ENCODE measurements around the gene FCGR3A.
"Not testable (repeated sequence)": the region's sequence is repeated elsewhere in the genome, so short reads cannot be mapped to it uniquely, and the experiment has no call there.

DNA sequence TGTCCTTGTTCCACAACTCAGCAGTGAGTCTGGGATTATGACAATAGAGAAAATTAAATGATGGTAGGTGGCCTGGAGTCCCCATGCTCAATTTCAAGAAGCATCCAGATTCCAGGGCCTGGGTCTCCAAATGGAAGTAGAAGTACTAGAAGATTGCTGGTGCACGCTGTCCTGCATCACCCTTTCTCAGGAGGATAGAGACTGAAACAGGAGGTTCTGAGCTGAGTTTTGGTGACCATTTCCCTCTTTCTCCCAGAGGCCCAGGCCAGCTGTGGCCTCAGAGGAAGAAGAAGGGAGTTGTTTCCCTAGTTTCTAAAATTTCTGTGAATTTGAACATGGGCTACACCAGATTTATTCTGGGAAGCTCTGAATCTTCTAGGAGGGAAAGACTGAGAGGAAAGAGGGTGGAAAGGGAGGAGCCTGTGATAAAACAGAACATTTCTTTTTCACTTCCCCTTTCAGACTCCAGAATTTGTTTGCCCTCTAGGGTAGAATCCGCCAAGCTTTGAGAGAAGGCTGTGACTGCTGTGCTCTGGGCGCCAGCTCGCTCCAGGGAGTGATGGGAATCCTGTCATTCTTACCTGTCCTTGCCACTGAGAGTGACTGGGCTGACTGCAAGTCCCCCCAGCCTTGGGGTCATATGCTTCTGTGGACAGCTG lies 31.4 kb upstream of the FCGR3A start:
- not testable (repeated sequence) for TF ChIP-seq RFX5 (IDR thresholded peaks at IDR 0.05; ENCODE audit: low read length); EP300 (IDR thresholded peaks at IDR 0.05; ENCODE audit: borderline replicate concordance in 1 of 2, low read depth in 1 of 2, low read length in 1 of 2); CHD2 (IDR thresholded peaks at IDR 0.05; ENCODE audit: low read length, partially characterized antibody); GABPA (IDR thresholded peaks at IDR 0.05; ENCODE audit: low read depth); POLR2AphosphoS5 (IDR thresholded peaks at IDR 0.05; ENCODE audit: low read depth, low read length); GATA2 (CRISPR knock-in tag; IDR thresholded peaks at IDR 0.05); TAF1 (IDR thresholded peaks at IDR 0.05; ENCODE audit: borderline replicate concordance, low read depth, low read length)
- TF ChIP-seq, protein P1, sequence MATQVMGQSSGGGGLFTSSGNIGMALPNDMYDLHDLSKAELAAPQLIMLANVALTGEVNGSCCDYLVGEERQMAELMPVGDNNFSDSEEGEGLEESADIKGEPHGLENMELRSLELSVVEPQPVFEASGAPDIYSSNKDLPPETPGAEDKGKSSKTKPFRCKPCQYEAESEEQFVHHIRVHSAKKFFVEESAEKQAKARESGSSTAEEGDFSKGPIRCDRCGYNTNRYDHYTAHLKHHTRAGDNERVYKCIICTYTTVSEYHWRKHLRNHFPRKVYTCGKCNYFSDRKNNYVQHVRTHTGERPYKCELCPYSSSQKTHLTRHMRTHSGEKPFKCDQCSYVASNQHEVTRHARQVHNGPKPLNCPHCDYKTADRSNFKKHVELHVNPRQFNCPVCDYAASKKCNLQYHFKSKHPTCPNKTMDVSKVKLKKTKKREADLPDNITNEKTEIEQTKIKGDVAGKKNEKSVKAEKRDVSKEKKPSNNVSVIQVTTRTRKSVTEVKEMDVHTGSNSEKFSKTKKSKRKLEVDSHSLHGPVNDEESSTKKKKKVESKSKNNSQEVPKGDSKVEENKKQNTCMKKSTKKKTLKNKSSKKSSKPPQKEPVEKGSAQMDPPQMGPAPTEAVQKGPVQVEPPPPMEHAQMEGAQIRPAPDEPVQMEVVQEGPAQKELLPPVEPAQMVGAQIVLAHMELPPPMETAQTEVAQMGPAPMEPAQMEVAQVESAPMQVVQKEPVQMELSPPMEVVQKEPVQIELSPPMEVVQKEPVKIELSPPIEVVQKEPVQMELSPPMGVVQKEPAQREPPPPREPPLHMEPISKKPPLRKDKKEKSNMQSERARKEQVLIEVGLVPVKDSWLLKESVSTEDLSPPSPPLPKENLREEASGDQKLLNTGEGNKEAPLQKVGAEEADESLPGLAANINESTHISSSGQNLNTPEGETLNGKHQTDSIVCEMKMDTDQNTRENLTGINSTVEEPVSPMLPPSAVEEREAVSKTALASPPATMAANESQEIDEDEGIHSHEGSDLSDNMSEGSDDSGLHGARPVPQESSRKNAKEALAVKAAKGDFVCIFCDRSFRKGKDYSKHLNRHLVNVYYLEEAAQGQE (IDR thresholded peaks at IDR 0.05; ENCODE audit: low read depth, low read length): not testable (repeated sequence)
- TF ChIP-seq, protein P2, sequence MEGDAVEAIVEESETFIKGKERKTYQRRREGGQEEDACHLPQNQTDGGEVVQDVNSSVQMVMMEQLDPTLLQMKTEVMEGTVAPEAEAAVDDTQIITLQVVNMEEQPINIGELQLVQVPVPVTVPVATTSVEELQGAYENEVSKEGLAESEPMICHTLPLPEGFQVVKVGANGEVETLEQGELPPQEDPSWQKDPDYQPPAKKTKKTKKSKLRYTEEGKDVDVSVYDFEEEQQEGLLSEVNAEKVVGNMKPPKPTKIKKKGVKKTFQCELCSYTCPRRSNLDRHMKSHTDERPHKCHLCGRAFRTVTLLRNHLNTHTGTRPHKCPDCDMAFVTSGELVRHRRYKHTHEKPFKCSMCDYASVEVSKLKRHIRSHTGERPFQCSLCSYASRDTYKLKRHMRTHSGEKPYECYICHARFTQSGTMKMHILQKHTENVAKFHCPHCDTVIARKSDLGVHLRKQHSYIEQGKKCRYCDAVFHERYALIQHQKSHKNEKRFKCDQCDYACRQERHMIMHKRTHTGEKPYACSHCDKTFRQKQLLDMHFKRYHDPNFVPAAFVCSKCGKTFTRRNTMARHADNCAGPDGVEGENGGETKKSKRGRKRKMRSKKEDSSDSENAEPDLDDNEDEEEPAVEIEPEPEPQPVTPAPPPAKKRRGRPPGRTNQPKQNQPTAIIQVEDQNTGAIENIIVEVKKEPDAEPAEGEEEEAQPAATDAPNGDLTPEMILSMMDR (IDR thresholded peaks at IDR 0.05): not testable (repeated sequence)
- TF ChIP-seq, protein P3, sequence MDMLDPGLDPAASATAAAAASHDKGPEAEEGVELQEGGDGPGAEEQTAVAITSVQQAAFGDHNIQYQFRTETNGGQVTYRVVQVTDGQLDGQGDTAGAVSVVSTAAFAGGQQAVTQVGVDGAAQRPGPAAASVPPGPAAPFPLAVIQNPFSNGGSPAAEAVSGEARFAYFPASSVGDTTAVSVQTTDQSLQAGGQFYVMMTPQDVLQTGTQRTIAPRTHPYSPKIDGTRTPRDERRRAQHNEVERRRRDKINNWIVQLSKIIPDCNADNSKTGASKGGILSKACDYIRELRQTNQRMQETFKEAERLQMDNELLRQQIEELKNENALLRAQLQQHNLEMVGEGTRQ (IDR thresholded peaks at IDR 0.05; ENCODE audit: borderline replicate concordance, low read depth, low read length): not testable (repeated sequence)
- TF ChIP-seq, protein P4, sequence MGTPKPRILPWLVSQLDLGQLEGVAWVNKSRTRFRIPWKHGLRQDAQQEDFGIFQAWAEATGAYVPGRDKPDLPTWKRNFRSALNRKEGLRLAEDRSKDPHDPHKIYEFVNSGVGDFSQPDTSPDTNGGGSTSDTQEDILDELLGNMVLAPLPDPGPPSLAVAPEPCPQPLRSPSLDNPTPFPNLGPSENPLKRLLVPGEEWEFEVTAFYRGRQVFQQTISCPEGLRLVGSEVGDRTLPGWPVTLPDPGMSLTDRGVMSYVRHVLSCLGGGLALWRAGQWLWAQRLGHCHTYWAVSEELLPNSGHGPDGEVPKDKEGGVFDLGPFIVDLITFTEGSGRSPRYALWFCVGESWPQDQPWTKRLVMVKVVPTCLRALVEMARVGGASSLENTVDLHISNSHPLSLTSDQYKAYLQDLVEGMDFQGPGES (IDR thresholded peaks at IDR 0.05; ENCODE audit: low read depth, low read length): not testable (repeated sequence)

Measured in SK-N-SH (cell line).